Cortex of kidney (tissue), 1 donor: Measurements from ENCODE around the gene CALN1.

ENCODE experiments used
- DNase-seq: peaks from one replicate; lab custom pipeline; 2025; lab: John Stamatoyannopoulos, UW

Gene CALN1

DNA sequence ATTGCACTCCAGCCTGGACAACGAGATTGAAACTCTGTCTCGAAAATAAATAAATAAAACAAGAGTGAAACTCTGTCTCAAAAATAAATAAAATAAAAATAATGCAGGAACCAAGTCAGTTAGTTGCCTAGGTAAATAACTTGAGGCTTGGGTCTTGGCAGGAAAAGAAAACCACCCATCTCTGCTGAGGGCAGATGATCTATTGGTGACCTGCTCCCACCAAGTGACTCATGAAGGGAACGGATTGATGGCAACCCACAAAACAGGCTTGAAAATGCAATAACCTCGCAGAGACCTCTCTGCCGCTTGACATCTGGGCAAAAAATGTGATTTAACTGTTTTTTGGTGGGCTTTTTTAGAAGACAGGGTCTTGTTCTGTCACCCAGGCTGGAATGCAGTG is 86.6 kb downstream of the CALN1 start:
- no peak for DNase-seq

DNA sequence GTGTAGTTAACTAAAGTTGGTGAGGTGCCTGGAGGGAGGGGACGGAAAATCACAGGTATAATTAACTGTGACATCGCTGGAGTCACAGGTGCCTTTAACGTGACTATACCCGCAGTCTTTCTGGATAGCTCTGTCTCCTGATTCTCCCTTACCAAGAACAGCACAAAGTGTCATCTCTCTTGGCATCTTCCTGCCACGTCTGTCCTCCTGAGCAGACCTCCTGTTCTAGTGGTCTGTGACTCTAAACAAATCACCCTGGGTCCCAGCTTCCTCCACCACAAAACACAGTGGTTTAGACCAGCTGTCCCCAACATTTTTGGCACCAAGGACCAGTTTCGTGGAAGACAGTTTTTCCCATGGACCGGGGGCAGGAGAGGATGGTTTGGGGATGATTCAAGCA is 90.5 kb downstream of the CALN1 start:
- DNase-seq = no peak

DNA sequence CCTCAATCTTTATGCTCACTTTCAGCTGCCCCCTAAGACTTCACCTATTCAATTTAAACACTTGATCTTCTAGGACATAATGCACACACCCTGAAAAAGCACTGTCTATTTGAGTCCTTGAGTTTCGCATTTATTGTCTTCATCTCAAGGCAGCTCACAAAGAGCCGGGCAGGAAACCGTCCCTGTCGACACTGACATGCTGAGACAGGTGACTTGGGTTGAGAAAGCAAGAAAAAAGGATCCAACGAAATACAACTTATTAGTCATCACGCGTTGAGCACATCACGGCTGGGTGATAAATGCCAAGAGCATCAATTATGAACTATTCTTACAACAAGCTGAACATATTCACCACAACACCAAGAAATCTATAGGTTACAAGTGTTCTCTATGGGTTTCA is 91.1 kb downstream of the CALN1 start:
- DNase-seq = no peak

DNA sequence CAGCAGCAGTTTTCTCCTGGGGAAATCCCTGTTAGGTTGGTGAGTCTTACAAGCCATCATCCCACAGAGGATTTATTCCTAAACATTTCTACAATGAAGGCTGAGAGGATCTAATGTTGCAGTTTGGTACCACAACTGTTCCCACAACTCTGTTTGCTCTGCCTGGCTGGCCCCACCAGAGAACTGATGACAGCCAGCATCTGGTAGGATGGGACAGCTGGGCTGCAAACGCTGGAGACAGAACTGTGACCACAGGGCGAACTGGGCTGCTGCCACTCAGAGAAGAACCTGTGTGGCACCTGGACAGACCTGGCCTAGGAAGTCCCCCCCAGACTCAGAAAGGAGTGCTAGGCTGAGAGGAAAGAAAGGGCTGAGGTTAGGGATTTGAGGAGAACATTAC is 94.8 kb downstream of the CALN1 start:
- no peak for DNase-seq

DNA sequence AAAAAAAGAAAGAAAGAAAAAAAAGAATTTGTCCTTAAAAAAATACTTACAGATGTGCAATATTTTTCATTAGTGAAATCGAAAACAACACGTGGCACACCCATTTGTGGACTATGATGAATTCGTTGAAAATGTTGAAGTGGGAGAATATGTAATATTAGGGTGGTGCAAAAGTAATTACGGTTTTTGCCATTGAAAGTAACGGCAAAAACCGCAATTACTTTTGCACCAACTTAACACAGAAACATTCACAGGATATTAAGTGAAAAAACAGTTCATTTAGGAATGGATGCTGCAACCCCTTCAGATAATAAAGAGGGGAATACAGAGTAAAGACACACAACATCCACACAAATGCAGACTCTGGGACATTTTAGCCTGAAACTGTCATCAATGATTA is 96.0 kb downstream of the CALN1 start:
- no peak for DNase-seq

DNA sequence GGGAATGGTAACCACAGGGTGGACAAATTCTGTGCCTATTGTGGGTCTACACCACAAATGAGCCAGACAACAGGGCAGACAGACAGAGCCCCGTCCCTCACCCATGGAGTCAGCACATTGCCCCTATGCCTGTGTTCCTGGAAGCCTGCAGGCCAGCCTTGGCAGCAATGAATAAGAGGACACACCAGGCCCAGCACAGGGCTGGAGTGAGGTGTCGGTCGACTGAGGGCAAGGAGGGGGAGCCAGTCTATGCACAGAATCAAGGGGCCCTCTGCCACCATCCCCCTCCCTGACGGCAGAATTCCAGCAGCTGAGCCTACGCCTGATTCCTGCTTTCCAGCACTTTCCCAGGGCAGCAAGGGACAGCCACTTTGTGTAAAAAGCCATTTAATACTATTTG is 98.2 kb downstream of the CALN1 start:
- DNase-seq = no peak

DNA sequence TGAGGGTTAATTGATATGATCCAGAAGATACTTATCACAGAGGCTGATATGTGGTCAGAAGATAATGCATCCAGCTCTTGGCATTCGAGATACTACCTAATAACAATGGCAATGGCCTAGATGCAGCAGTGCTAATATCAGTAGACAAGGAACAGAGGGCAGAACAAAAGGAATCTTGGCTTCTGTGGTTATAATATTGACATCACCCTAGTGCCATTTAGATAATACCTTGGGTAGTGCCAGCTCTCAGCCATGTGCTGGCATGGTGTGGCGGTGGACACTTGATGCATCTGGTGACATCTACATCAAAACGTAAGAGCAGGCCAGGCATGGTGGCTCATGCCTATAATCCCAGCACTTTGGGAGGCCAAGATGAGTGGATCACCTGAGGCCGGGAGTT is 101.8 kb downstream of the CALN1 start:
- no peak for DNase-seq

DNA sequence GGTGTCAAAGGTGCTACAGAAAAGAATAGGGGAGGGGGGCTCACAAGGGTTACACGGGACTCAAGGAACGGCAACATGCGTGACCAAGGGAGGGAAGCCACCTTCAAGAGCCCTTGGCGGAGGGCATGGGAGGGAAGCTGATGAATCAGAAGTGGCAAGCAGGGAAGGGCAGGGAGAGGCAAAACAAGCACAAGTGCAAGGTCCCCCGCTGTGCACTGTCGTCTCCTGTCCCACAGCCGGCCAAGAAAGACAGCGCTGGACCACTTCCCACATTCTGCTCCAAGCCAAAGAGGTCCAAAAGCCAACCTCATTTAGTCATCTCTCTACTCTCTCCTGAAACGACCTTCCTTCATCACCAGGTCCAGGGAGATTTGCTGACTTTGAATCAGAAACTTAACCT is 102.7 kb downstream of the CALN1 start:
- DNase-seq = no peak

DNA sequence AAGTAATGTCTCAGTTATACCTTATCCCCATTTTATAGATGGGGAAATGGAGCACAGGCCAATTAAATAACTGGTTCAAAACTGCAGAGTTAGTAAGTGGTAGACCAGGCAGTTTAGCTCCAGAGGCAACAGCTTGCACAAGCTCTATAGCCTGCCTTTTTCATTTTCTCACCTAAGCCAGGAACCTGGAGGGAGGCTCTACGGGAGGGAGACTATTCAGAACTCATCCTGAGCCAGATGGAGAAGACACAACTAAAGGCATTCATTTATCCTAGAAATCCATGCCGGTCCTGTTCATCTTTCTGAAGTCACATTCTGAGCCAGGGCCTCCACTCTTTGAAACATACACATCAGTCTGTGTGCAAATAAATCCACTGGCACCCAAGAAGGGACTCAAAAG is 103.2 kb downstream of the CALN1 start:
- no peak for DNase-seq

DNA sequence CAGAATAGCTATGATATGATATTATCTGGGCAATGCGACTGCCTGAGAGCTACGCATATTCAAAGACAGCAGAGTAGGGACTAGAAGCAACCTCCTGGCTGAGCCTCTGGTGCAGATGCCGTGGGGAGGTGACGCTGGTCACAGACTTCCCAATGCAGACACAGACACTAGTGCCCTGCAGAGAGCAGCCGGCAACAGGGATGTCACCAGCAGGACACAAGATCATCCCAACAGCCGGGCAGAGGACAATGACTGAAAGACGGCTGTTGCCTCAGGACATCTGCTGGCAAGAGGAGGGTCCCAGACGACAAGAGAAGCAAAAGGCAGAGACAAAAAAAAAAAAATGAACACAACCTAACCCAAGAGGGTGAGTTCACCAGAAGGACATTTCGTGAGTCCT is 104.6 kb downstream of the CALN1 start:
- no peak for DNase-seq

DNA sequence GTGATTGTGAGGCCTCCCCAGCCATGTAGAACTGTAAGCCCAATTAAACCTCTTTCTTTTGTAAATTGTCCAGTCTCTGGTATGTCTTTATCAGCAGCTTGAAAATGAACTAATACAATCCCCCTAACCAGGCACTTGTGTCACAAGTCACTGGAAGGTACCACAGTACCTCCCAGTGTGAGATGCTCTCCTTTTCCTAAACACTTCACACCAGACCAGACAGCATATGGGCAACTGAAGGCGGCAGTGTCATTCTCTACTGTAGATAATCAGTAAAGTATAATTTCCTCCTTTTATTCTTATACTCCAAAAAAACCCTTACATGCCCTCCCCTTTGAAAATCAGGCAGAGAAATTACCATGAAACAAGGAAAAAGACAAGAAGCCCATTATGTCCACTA is 113.2 kb downstream of the CALN1 start:
- DNase-seq = no peak

DNA sequence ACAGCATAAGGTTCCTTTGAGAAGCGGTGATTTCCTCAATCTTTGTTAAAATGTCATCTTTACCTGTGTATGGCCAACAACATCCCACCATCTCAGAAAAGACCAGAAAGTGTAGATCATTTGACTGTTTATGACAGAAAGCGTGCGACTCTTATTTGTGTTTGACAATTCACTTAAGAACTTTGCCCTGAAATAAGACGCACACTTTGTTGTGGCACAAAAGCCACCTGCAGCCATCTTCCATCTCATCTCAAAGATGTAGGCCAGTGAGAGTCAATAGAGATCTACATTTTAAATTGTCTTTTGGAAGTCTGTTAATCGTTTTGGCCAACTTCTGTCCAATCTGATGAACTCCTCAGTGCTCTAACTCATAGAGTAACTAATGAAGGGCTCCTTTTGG is 114.0 kb downstream of the CALN1 start:
- DNase-seq = no peak

DNA sequence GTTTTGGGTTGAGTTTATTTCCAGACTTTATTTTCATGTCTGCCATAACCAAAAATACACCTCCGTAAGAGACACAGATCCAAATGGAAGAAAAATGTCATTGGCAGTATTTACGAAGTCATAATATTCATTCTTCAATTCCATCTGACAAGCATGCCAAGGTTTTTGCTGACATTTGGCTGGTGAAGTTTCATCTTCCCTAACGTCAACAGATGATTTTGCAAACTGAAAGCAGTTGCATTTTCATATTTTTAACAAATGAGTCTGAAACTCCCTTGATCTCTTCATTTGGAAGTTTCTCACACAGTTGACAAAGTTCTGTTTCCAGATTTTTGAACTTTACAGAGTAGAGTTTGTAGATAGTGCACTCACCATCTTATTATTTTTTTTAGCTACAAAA is 114.5 kb downstream of the CALN1 start:
- DNase-seq = no peak

DNA sequence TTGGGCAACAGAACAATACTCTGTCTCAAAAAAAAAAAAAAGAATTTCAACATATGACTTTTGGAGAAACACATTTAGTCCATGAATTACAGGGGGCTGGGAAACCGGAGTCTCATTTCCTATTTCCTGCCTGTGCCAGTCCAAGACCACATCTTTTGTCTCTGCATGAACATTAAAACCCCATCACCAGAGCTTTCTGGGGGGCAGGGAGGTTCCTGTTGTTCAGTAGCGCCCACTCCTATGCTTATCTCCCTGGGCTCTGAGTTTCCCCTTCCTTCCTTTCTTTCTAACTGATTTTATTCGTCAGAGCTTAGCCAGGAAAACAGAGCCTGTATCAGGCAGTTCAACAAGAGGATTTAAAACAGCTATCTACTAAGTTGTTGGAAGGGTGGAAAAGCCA is 119.3 kb downstream of the CALN1 start:
- no peak for DNase-seq

DNA sequence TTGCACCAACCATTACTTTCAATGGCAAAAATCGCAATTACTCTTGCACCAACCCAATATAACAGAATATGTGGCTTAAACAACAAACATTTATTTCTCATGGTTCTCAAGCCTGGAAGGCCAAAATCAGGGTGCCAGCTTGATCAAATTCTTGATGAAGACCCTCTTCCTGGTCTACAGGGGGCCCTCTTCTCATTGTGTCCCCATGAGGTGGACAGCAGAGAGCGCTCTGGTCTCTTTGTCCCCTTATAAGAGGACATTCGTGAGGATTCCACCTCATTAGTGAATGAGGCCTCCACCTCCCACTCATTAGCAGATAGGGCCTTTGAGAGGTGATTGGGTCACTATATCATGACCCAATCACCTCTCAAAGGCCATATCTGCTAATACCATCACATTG is 120.0 kb downstream of the CALN1 start:
- DNase-seq = no peak

DNA sequence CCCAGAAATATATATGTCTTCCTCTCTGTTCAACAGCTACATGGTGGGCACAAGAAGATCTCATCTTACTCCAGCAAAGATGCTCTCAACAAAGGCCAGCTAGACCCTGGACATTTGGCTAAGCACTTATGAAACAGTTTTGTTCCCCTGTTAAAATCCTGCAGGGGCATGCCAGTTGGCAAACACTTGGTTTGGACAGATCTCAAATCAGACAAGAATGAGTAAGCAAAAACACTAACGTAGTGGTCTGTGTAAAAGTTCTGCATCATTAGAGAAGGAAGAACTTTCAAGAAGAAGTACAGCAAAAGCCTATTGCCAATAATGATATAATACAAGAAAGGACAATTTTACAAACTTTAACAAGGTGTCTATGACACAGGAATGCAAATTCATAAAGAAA is 125.6 kb downstream of the CALN1 start:
- no peak for DNase-seq

DNA sequence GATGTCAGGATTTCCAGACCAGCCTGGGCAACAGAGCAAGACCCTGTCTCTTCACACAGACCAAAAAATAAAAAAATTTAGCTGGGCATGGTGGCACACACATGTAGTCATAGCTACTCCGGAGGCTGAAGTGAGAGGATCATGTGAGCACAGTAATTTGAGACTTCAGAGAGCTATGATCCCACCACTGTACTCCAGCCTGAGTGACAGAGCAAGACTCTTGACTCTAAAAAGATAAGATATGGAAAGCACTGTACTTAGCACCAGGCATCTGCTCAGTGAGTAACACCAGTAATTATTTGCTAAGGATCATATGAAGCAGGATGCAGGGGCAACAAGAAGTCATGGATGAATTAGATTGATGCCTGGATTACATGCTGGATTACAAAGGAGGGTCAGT is 128.8 kb downstream of the CALN1 start:
- no peak for DNase-seq

DNA sequence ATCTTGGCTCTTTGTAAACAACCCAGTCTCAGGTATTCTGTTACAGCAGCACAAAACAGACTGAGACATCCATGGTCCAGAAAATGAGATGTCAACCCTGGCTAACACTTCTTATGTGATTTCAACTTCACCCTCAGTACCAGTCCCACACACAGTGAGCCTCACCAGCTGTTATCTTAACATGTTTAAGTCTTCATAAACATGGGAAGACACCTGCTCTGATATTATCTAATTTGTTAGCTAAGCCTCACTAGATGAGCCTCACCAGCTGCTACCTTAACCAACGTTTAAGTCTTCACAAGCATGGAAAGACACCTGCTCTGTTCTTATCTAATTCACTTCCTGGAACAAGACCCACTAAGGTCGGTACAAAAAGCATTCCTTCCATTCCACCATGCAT is 130.8 kb downstream of the CALN1 start:
- no peak for DNase-seq

DNA sequence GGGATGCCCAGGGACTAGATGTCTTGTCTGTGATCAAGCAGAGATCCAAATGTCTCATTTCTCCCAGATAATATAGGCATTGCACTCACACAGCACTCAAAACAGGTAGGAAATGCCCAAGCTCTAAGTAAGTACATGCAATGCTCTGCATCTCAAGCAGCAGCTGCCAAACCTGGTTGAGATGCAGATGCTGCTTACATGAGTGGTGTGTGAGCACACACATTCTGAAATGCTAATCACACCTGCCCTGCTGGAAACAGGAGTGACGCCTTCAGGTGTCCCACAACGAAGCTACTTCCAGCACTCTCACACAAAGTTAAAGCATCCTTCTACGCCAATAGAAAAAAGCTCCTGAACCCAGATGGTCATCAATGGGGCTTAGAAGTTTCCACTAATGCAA is 132.9 kb downstream of the CALN1 start:
- no peak for DNase-seq

DNA sequence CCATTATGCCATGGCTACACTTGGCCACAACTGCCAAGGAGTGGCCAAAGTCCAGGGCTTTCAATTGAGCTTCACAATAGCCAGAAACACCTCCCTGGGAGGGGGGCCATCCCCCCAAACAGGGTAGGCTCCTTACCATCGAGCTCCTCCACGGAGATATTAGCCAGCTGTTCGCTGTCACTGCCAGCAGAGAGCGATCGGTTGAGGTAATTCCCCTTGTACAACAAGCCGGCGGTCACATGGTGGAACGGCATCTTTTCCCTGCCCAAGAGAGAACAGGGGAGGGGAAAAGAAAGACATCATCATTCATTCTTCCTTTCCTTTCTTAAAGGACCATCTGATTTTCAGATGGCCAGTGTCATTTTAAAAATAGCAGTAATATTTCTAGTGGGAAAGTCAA is 133.6 kb downstream of the CALN1 start:
- no peak for DNase-seq

DNA sequence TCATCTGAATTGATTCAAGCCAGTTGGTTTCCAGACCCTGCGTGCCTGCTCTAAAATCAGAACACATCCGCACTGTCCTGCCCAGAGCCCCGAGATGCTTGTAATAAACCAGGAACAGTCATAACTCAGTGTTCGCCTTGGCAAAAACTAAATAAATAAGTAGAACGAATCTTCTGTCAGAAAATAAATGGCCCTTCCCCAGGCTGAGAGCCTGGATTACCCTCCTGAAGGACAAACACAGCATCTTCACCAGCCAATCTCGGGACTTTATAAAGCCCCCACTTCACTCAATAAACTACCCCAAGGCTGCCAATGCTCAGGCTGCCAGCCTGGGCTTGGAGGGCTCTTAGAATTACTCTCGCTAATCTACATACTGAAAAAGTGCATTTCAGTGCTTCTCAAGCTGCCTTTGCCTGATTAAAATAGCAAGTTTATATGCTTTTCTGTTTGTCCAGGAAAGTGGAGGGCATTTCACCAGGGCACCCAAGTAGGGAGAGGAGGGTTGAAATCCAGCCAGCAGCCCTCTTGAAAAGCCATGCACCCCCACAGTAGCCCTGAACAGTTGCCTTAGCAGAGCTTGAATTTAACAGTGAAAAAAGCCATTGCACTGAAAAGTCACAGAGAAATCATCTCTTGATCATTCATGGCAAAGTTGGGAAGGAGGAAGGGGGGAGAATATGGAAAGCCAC is 136.6 kb downstream of the CALN1 start:
- no peak for DNase-seq

DNA sequence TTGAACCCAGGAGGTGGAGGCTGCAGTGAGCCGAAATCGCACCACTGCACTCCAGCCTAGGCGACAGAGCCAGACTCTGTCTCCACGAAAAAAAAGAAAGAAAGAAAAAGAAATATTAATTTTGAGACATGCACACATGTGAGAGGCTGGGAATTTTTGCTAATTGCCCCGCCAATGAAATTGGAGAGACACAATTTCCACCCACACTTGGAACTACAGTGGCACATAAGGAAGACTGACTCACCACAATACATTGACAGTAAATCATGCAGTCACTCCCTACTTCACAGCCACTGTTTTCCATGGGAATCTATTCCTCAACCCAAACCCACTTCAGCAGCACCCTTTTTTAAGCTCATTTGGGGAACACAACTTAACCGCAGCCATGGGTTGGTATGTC is 139.7 kb downstream of the CALN1 start:
- no peak for DNase-seq

DNA sequence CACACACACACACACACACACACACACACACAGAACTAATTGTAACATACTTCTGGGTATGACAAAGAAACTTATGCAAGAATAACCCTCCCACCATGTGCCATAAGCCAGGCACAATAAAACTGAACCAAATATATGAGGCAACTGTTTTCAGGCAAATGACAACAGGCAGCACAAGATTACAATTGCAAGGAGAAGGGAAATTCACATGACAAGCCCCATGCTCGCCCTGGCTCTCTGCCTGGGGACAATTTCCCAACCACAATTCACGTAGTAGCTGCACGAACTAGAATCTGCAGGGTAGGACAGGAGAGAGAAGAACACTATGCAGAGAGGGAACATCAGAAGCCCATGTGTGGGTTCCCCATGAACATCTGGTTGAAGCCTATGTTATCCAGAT is 143.3 kb downstream of the CALN1 start:
- DNase-seq = no peak

DNA sequence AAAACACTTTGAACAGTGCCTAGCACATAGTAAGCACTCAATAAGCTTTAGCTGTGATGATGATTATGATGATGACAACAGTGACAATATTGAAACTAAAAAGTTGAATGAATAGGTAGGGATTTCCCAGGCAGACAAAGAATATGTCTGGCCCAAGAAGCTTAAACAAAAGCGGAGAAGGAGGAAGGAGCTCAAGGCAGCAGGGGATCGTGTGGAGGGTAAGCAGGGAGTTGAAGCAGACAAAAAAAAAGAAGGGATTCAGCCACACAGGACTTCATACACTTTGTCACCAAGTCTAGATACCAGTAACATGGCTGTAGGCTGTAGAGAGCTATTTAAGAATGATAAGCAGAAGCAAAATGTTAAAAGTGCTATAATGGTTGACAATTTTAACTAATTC is 144.0 kb downstream of the CALN1 start:
- DNase-seq = no peak

DNA sequence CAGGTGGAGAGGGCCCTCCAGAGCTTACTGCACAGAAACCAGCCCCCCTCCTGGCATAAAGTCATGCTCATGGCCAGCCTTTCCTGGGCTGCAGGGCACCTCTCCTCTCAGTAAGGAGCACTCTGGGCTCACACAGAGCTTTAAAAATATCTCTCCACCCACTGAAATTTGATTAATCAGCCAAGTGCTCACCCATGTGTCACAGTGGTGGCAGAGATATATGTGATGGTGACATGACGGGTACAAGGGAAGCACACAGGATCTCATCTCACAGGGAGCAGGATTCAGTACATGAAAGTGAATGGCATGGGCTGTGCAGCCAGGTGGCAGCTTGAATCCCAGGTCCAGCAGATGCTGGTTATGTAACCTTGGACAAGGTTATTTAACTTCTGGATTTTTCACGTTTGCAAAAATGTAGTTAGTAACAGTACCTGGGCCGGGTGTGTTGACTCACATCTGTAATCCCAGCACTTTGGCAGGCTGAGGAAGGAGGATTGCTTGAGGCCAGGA is 144.8 kb downstream of the CALN1 start:
- no peak for DNase-seq
